ENCODE measurements around the gene SLC46A2.

SLC46A2 gene

DNA sequence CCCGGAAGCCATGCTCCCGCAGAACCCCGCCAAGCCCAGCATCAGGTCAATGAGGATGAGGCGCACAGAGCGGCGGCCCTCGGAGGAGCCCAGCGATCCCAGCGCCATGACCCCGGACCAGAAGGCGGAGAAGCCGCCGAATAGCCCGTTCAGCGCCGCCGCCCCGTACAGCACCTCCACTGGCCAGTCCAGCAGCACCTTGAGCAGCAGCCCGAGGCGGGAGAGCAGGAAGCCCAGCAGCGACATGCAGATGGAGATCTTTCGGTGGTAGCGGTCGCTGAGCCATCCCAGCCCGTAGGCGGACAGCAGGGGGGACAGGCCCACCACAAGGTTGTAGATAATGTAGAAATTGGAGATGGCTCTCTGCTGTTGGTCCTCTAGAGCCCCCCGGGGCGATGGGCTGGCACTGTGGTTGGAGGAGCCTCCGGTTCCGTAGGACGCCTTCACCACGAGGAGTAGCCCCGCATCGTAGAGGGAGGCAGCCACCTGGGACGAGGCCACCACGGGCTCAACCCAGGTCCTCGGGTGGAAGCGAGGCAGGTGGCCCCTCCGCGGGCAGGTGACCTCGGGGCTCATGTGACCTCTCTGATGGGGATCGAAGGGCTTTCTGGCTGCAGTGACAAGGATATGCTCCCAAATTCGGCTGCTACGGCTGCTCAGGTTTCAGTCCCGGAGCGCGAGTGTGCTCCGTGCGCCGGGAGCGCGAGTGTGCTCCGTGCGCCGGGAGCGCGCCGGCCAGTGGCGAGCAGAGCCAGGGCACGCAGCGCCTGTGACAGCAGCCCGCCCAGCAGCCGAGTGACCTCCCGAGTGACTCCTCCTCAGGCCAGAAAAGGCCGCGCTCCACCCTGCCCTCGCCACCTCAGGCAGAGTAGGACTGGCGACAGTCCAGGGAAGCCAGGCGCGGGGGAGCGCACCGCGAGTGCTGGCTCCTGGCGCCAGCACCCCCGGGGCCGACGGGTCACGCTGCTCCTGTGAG lies at the start of gene SLC46A2:
Gene SLC46A2 (minus strand): TSS at position 771 of the 976 bp plus-strand sequence. CDS start 195 bp downstream, at position 576.
- DNase-seq (ENCODE audit: low read depth) = no peak

DNA sequence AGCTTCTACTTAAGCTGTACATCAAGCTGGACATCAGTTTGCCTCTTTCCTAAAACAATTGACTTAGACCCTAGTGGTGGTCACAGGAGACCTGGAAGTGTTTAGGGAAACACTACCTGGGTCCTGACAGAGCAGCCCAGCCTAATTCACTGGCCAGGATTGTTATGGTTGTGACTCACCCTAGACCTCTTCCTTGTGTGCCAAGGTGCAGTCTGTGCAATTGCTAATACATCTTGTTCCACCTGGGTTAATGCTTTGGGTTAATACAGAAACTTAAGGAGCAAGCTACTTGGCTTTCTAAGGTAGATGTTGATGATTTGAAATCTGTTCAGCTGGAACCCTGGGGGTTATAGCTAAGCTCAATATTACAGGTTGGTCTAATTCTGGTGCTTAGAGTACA lies 48.7 kb upstream of the SLC46A2 start:
- DNase-seq (ENCODE audit: low read depth) = no peak

DNA sequence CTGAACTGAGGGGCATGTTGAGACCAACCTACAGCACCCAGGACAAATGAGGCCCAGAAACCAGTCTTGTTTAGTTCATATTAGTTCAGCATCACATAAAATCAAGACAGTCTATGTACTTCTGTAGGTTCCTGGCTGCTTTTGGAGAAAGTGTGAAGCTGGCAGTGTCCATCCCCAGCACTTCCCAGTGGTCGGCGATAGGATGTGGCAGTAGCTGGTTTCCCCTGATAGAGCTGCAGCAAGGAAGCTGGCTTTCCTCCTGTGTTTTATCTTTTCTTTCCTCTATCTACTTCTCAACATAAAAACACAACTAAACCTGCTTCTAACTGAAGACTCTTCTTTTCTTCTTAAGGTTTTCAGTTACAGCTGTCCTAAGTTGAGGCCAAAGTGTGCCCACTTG lies 43.0 kb upstream of the SLC46A2 start:
- no peak for DNase-seq (ENCODE audit: low read depth)

DNA sequence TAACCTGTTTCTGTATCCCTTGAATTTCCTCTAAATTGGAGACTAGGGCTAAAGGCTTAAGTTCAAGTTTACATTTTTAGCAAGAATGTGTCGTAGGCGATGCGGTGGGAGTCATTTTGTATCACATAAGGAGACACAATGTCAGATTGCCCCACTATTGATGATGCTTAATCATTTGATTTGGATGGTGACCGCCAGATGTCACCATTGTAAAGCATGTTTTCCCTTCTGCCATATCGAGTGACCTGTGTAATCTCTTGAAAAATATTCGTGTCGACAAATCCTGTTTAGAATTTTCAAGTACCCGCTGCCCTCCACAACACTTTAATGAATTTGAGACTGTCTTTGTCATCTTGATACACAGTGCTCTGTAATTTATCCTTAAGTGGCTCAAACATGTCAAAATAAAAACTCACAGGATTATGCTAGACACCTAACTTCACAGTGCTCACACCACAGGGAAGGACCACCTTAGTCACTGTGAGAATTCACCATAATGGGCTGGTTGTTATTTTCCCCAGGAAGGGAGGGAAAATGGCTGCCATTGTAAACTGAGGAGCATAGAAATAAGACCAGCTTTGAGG lies 34.5 kb upstream of the SLC46A2 start:
- DNase-seq (ENCODE audit: low read depth) = peak; percentile 30

DNA sequence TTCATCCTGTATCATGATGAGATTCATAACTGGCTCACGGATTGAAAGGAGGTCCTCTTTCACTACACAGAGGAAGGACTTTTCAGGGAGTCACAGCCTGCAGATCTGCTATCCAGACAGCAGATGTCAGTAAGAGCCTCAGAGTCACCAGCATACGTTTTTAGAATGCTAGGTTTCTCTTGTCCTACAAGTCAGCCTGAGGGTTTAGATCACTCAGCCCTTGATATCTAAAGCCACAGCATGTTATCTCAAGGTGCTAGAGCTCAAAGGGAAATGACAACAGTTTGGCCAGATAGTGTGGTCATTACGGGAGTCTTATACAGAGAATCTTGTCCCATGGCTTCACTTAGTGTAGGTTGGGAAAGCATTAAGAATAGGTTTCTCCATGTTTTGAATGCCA lies 30.9 kb upstream of the SLC46A2 start:
- peak; percentile 52 for DNase-seq (ENCODE audit: low read depth)

- no peak for DNase-seq (ENCODE audit: low read depth)
These were observed 27.3 kb upstream of the SLC46A2 start for GRCh38 chr9:112917987-112918362.

DNA sequence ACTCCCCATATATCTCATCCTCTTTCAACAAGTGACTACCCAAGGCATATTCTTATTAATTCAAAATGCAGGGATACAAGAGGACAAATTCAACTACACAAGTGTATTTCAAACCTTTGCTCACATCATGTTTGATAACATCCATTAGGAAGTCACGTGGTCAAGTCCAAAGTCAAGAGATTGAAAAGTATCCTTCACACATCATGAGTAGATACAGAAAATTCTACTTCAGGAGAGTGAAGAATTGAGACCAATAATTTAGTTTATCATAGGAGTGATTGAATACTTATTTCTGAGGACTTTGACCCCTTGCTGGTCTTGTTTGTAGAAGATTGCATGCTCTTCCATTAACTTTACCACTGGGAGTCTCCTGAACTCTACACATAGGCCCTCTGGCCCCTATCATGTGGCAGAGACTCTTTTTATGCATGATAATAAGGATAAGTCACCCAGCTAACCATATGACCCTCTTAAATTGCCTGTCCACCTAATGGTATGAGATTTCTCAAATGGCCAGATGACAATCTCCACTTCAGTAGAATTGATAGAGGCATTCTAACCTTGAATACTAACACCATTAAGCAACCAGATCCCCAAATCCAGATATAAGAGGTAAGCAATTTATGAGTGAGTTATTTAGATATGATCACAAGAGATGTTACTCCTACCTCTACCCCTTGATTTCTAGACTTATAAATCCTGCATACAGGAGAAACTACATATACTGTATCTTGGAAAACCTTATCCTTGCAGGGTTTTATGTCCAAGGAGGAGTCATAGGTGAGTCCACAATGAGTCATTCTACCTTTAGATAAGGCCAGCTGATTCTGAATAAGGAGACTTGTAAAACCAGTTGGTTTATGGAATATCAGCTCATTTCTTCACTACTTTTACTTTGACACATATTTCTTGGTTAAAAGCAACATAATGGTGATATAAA lies 26.6 kb upstream of the SLC46A2 start:
- no peak for DNase-seq (ENCODE audit: low read depth)

- peak; percentile 17 for DNase-seq (ENCODE audit: low read depth)
These were observed 23.8 kb upstream of the SLC46A2 start for GRCh38 chr9:112914524-112914923.

DNA sequence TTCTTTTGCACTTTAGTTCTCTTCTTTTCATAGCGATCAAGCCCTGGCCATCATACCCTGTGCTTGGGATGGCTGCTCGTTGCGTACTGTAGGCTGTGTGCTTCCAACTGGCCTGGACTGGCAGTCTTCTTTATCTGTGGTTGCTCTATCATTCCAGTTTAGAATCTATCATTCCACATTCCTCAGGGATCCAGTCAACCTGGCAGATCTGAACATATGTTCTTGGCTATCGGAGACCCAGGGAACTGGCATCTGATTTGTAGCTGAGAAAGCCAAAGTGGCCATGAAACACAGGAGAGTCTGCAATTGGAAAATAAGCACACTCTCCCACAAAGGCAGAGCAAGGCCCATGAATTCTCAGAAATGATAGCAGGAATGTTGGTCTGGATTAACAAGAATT lies 22.6 kb upstream of the SLC46A2 start:
- no peak for DNase-seq (ENCODE audit: low read depth)

GRCh38 chr9:112912636-112913035 lies 22.0 kb upstream of the SLC46A2 start:
- DNase-seq (ENCODE audit: low read depth) = no peak

GRCh38 chr9:112911736-112912135 lies 21.1 kb upstream of the SLC46A2 start:
- DNase-seq (ENCODE audit: low read depth) = no peak

DNA sequence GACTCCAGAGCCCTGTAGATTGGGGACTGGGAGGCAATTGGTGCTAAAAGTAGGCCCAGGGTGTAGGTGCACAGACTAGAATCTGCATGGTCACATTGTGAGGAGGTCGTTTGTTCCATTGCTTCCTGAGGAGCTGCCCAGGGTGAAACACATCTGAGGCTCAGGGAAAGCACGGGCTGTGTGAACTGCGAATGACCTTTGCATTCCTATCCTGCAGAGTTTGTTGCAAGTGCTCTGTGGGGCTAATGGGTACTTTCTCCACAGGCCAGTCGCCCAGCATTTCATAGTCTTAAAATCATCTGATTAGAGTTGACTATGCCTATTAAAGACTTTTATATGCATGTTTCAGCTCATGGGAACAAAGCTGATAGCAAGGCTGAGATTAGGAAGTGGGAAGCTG lies 14.4 kb upstream of the SLC46A2 start:
- peak; percentile 36 for DNase-seq (ENCODE audit: low read depth)

- DNase-seq (ENCODE audit: low read depth) = peak; percentile 41
These were observed 10.2 kb upstream of the SLC46A2 start for GRCh38 chr9:112900901-112901300.

- no peak for DNase-seq (ENCODE audit: low read depth)
These were observed 9.8 kb upstream of the SLC46A2 start for GRCh38 chr9:112900488-112900887.

DNA sequence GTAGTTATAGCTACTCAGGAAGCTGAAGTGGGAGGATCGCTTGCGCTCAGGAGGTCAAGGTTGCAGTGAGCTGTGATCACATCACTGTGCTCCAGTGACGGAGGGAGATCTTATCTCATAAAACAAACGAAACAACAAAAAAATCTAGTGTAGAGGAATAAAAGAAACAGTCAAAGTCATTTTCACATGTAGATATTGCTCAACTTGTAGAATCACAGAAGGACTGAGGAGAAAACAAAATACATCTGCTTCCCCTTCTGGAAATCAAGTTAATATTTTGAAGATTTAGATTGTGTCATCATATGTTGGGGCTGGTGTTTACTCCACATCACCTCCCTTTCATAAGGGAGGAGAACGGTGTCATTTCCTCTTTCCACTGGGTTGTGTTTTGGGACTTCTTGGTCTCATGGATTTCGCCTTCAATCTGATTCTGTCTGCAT lies 8.2 kb upstream of the SLC46A2 start:
- DNase-seq (ENCODE audit: low read depth) = no peak

- DNase-seq (ENCODE audit: low read depth) = no peak
These were observed 5.5 kb upstream of the SLC46A2 start for GRCh38 chr9:112896131-112896530.

- DNase-seq (ENCODE audit: low read depth) = no peak
These were observed 4.0 kb upstream of the SLC46A2 start for GRCh38 chr9:112894699-112895098.

GRCh38 chr9:112894041-112894440 lies 3.4 kb upstream of the SLC46A2 start:
- no peak for DNase-seq (ENCODE audit: low read depth)

GRCh38 chr9:112892981-112893380 lies 2.3 kb upstream of the SLC46A2 start:
- no peak for DNase-seq (ENCODE audit: low read depth)

- DNase-seq (ENCODE audit: low read depth) = no peak
These were observed 845 bp upstream of the SLC46A2 start for GRCh38 chr9:112891521-112891920.

- DNase-seq (ENCODE audit: low read depth) = no peak
These were observed 3.3 kb downstream of the SLC46A2 start for GRCh38 chr9:112887381-112887780.

GRCh38 chr9:112886351-112886750 lies 4.3 kb downstream of the SLC46A2 start:
- DNase-seq (ENCODE audit: low read depth) = no peak

Measured in EH (cell line).